Upper lobe of right lung (tissue), 1 donor: ENCODE data around the gene KLF7. TPM values are rescaled to one million over a fixed set of nuclear protein-coding genes. Genes with fewer than 3 reads are reported as not detected.

ENCODE experiments used
- ATAC-seq: fragments of 200-7000 bp; cut with Tn5 transposase; one replicate; pipeline ENCODE4 v1.9.1; 2020; ENCODE audit warnings: mild to moderate bottlenecking, moderate library complexity
- DNase-seq: peaks from one replicate; pipeline ENCODE4 v3.0.0-alpha.2; 2020
- H3K27ac ChIP-seq: fragments of 200-600 bp; one replicate; pipeline ENCODE4 v1.8.0; 2022
- H3K27me3 ChIP-seq: fragments of 200-600 bp; one replicate; pipeline ENCODE4 v1.8.0; 2022; ENCODE audit warnings: mild to moderate bottlenecking
- H3K36me3 ChIP-seq: fragments of 200-600 bp; one replicate; pipeline ENCODE4 v1.8.0; 2022
- H3K4me1 ChIP-seq: fragments of 200-600 bp; one replicate; pipeline ENCODE4 v1.8.0; 2022
- H3K4me3 ChIP-seq: fragments of 200-600 bp; one replicate; pipeline ENCODE4 v1.8.0; 2022; ENCODE audit warnings: mild to moderate bottlenecking
- H3K9me3 ChIP-seq: fragments of 200-600 bp; one replicate; pipeline ENCODE4 v1.8.0; 2022
- intact Hi-C: fragments of 100-400 bp; cut with DNase I; formaldehyde crosslinking; loops from one replicate; pipeline ENCODE4 v1.11.0; 2022
- total RNA-seq: library from RNA; stranded (reverse); fragmentation: NEBNext Ultra II Directional; extraction: Animal tissue kit (Norgen Biotek cat#: 25700); gene quantifications from one replicate; pipeline ENCODE4 v1.2.1, GENCODE V29; 2021
- TF ChIP-seq, protein P1 (sequence below): fragments of 200-600 bp; IDR thresholded peaks from one replicate; pipeline ENCODE4 v1.8.0; 2022; ENCODE audit warnings: antibody characterized with exemption
- donor health status: DM: no; HTN: yes; CAD: no; lungs with severe emphysema.

KLF7 gene
- total RNA-seq, 1 donor from 2014 or later, result 62.1 TPM

DNA sequence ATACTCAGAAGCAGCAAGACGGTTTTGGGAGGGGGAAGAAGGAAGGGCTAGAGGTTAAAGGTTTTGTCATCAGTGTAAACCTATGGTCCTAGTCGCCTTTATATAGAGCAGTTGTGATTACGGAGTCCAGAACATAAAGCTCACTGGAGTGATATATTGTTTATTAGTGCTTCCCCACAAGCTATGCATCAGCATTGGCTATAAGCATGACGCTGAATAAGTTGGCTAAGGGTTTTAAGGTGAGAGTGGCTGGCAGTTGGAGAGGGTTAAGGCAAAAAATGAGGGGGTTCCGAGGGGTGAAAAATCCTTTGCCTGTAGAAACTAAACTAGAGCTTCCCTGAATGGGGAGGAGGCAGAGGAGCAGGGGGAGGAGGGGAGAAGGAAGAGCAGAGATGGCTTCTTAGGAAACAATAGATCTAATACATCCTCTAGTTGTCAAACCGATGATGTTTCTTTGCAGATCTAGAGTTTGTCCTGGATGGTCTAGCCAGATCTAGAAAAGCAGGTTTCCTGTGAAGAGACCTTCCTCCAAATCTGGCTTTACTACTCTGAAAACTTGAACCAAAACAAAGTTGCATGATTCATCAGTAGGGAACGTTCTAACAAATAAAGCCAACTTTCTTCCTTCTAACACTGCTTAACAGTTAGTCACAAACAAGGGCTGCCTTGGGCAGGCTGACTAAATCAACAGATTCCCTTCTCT lies 2.5 kb downstream of the KLF7 start:
- Histone ChIP-seq H3K27me3 (no peaks in the 10 kb centered on the region), H3K4me3 (peak overlapping the region; percentile 76), H3K4me1 (peaks cover 46% of the 10 kb centered on the region), H3K9me3 (no peaks in the 10 kb centered on the region), H3K36me3 (no peaks in the 10 kb centered on the region), H3K27ac (peak overlapping the region; percentile 100)
- intact Hi-C loops, result no loop called here
- no peak for DNase-seq
- peak; percentile 2 for ATAC-seq
- TF ChIP-seq, protein P1, sequence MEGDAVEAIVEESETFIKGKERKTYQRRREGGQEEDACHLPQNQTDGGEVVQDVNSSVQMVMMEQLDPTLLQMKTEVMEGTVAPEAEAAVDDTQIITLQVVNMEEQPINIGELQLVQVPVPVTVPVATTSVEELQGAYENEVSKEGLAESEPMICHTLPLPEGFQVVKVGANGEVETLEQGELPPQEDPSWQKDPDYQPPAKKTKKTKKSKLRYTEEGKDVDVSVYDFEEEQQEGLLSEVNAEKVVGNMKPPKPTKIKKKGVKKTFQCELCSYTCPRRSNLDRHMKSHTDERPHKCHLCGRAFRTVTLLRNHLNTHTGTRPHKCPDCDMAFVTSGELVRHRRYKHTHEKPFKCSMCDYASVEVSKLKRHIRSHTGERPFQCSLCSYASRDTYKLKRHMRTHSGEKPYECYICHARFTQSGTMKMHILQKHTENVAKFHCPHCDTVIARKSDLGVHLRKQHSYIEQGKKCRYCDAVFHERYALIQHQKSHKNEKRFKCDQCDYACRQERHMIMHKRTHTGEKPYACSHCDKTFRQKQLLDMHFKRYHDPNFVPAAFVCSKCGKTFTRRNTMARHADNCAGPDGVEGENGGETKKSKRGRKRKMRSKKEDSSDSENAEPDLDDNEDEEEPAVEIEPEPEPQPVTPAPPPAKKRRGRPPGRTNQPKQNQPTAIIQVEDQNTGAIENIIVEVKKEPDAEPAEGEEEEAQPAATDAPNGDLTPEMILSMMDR, result no peak

DNA sequence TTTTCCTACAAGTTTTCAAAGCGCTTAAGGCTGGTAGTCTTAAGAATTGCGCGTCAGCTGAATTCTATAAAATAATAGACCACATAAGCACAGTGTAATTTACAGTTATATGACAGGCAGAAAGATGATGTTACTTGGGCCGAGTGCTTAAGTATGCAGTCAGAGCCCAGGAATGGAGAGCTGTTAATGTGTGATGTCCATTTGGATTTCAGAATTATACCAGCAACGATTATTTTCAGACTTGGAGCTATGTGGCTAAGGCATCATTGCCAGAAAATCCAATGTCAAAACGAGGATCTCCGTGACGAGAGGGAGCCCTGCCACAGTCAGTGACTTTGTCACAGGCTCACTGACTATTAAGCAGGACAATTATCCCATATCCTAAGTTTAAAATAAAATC lies 3.4 kb downstream of the KLF7 start:
- peaks cover 49% of the 10 kb centered on the region for H3K4me1 ChIP-seq
- no peaks in the 10 kb centered on the region for H3K9me3 ChIP-seq
- H3K27ac ChIP-seq, result peak overlapping the region; percentile 100
- H3K4me3 ChIP-seq, result peak overlapping the region; percentile 76
- intact Hi-C loops, result no loop called here
- no peak for ATAC-seq
- H3K27me3 ChIP-seq, result no peaks in the 10 kb centered on the region
- H3K36me3 ChIP-seq, result no peaks in the 10 kb centered on the region
- TF ChIP-seq, protein P1, result no peak
- DNase-seq, result no peak

DNA sequence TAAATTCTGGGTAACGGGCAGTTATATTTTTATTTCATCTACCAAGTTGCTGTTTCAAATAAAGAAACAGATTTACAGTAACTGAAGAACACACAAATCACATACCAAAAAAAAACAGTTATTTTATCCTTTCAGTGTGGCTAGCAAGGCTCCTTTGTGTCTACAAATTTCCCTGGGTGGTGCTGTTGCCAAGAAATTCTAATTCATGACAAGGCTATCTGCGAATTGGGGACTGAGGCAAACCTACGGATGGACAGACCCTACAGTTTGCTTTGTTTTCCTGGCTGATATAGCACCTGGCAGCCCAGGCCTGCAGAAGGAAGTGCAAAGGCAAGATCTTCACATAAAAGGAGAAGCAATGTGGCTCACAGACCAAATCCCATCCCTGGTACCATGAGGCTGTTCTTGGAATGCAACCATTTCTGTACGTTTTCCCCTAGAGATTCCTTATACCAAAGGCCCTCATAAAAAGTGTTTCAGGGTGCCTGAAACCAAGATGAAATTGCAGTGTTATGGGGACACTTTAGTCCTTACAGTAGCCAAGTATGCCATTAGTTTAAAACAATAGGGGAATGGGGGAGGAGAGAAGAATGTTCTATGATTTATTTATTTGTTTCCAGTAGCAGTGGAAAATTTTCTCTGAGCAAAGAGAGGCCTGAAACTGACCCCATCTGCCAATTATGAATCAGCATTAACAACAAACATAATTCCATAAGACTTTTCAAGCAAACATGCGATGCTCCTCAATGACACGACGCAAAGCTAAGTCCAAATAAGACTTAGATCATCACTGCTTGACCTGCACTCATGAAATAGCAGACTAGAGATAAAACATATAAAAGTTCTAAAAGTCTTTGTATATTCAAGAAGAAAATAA lies 4.3 kb downstream of the KLF7 start:
- intact Hi-C loops, result no loop called here
- Histone ChIP-seq H3K9me3 (no peaks in the 10 kb centered on the region), H3K27ac (peak overlapping the region; percentile 100), H3K4me1 (peaks cover 56% of the 10 kb centered on the region), H3K4me3 (peak overlapping the region; percentile 76), H3K36me3 (no peaks in the 10 kb centered on the region), H3K27me3 (no peaks in the 10 kb centered on the region)
- DNase-seq (no peak), ATAC-seq (no peak)
- TF ChIP-seq, protein P1, result no peak

DNA sequence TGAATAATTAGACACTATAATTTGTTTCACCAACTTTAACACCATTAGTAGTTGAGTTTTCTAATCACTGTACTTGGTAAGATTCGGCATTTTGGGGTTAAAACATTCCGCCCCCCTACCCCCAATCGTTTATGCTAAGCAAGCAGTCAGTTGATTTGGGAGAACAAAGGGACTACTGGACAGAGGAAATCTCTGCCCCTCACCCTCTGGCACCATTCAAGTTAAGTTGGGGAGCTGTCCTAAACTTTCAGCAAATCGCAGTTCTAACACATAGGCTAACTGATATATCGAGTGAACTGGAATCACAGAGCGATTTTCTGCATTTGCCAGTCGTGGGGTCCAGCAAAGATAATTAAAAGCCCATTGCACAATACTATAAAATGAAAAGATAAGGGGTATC lies 5.6 kb downstream of the KLF7 start:
- Histone ChIP-seq H3K36me3 (no peaks in the 10 kb centered on the region), H3K9me3 (no peaks in the 10 kb centered on the region), H3K27me3 (no peaks in the 10 kb centered on the region), H3K27ac (no peak overlapping the region), H3K4me3 (no peak overlapping the region), H3K4me1 (peaks cover 69% of the 10 kb centered on the region)
- DNase-seq, result no peak
- TF ChIP-seq, protein P1, result no peak
- intact Hi-C loops, result no loop called here
- no peak for ATAC-seq

DNA sequence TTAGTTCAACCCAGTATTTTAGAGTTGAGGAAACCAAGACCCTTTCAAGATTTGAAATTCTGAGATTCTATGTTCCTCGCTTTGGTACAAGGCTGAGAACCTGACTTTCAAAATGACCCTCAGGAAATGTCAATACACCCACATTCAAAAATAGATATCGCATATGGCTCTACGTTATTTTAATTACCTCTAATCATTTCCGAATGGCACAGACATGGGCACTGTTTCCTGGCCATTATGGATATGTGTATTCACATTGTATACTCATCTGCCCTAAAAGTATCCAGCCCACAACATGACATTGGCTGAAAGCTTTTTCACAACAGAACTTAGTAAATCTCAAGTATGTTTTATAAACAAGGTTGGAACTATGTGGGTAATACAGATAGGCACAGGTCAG lies 6.7 kb downstream of the KLF7 start:
- no peaks in the 10 kb centered on the region for H3K36me3 ChIP-seq
- TF ChIP-seq, protein P1, result no peak
- no peak overlapping the region for H3K27ac ChIP-seq
- no peaks in the 10 kb centered on the region for H3K9me3 ChIP-seq
- ATAC-seq (no peak), DNase-seq (no peak)
- H3K4me3 ChIP-seq, result no peak overlapping the region
- H3K27me3 ChIP-seq, result no peaks in the 10 kb centered on the region
- H3K4me1 ChIP-seq, result peaks cover 74% of the 10 kb centered on the region
- intact Hi-C loops, result no loop called here
